Measurements from ENCODE around the gene STEAP2. TPM values are rescaled to one million over a fixed set of nuclear protein-coding genes. Genes with fewer than 3 reads are reported as not detected.

Gene STEAP2
- polyA plus RNA-seq, 2 of the 4 experiments (the other 2 are of a cell fraction): 5.1 to 49.2 TPM

GRCh38 chr7:90274161-90274560 is 62.6 kb downstream of the STEAP2 start:
- H3K4me1 ChIP-seq: no peaks in the 10 kb centered on the region
- ATAC-seq: no peak
- H3K4me2 ChIP-seq: no peak overlapping the region
- ChIA-PET POLR2A (no interaction called here), CTCF (interaction anchor here (1.1 kb wide), 1 partner anchor 120 kb away, joined by 3 read pairs; the partner anchor contains the start of gene STEAP1)
- H3K9me3 ChIP-seq: no peaks in the 10 kb centered on the region
- no peak for TF ChIP-seq ESRRA (IDR thresholded peaks at IDR 0.05; ENCODE audit: borderline replicate concordance, low read length)
- H3K27ac ChIP-seq: no peak overlapping the region
- DNase-seq (ENCODE audit: low read depth in 1 of 2, low spot score in 1 of 2): no peak
- no peak for FAIRE-seq
- no peak overlapping the region for H3K4me3 ChIP-seq

- FAIRE-seq (no peak), ATAC-seq (no peak), DNase-seq (ENCODE audit: low read depth in 1 of 2, low spot score in 1 of 2) (no peak)
- Histone ChIP-seq H3K4me3 (no peak overlapping the region), H3K27ac (no peak overlapping the region), H3K4me2 (no peak overlapping the region), H3K9me3 (no peaks in the 10 kb centered on the region), H3K4me1 (no peaks in the 10 kb centered on the region)
- 63% methylated on average over 5 of the region's 5 CpGs for WGBS (ENCODE audit: missing lambda C conversion rate)
- CTCF ChIA-PET: interaction anchor here (1.1 to 3.0 kb wide), 4 partner anchors 39 to 152 kb away, joined by 3 to 14 read pairs (median 4); partner anchors contain the start of genes STEAP1 and STEAP2
- POLR2A ChIA-PET: no interaction called here
- TF ChIP-seq NPAS2 (CRISPR knock-in tag; IDR thresholded peaks at IDR 0.05; ENCODE audit: borderline replicate concordance) (no peak), ATOH8 (CRISPR knock-in tag; IDR thresholded peaks at IDR 0.05; ENCODE audit: low read depth) (no peak), ELK1 (IDR thresholded peaks at IDR 0.05; ENCODE audit: low read depth, low read length) (no peak), HOXB13 (CRISPR knock-in tag; IDR thresholded peaks at IDR 0.05; ENCODE audit: low read depth) (no peak), CHD4 (IDR thresholded peaks at IDR 0.05; ENCODE audit: borderline replicate concordance) (no peak), USF2 (IDR thresholded peaks at IDR 0.05) (no peak)
Measured at GRCh38 chr7:90276033-90276728, 64.6 kb downstream of the STEAP2 start.

Small RNAs within 50 kb of the gene (small RNA-seq; reads per million reads assigned to genes)
- gene RF00019: 0 reads per million in 6 experiments

Other genes with a start within 250 kb of the STEAP2 start
- gene STEAP1, start 57.3 kb upstream of the STEAP2 start, polyA plus RNA-seq (2011; rRNA removed): 76.2 and 81.3 TPM in 2 replicates
- gene STEAP1, start 57.3 kb upstream of the STEAP2 start, polyA plus RNA-seq (2017; fragmentation: RNase III; extraction: RNeasy Plus Mini Kit Qiagen cat#74134 plus additional on column Dnase treatment): 15.7 to 21.0 TPM (median 20.3 TPM) in 3 replicates
- 5.2 and 6.1 TPM in 2 replicates for gene CFAP69, start 33.4 kb downstream of the STEAP2 start, polyA plus RNA-seq (2011; rRNA removed)
- gene CFAP69, start 33.4 kb downstream of the STEAP2 start, polyA plus RNA-seq (2017; fragmentation: RNase III; extraction: RNeasy Plus Mini Kit Qiagen cat#74134 plus additional on column Dnase treatment): 1.6 to 1.9 TPM (median 1.6 TPM) in 3 replicates
- not detected in 2 replicates for gene FAM237B, start 109.6 kb downstream of the STEAP2 start, polyA plus RNA-seq (2011; rRNA removed)
- not detected in 3 replicates for gene FAM237B, start 109.6 kb downstream of the STEAP2 start, polyA plus RNA-seq (2017; fragmentation: RNase III; extraction: RNeasy Plus Mini Kit Qiagen cat#74134 plus additional on column Dnase treatment)
- 39.6 and 54.9 TPM in 2 replicates for gene GTPBP10, start 135.0 kb downstream of the STEAP2 start, polyA plus RNA-seq (2011; rRNA removed)
- 16.5 to 18.3 TPM (median 18.0 TPM) in 3 replicates for gene GTPBP10, start 135.0 kb downstream of the STEAP2 start, polyA plus RNA-seq (2017; fragmentation: RNase III; extraction: RNeasy Plus Mini Kit Qiagen cat#74134 plus additional on column Dnase treatment)
- gene CLDN12, start 191.7 kb downstream of the STEAP2 start, polyA plus RNA-seq (2011; rRNA removed): 51.3 and 71.7 TPM in 2 replicates
- gene CLDN12, start 191.7 kb downstream of the STEAP2 start, polyA plus RNA-seq (2017; fragmentation: RNase III; extraction: RNeasy Plus Mini Kit Qiagen cat#74134 plus additional on column Dnase treatment): 16.6 to 19.9 TPM (median 17.8 TPM) in 3 replicates